Ascending aorta (tissue), 2 donors: ENCODE results near the gene QRSL1. TPM values are rescaled to one million over a fixed set of nuclear protein-coding genes. Genes with fewer than 3 reads are reported as not detected.
"Not testable (repeated sequence)": the region's sequence is repeated elsewhere in the genome, so short reads cannot be mapped to it uniquely, and the experiment has no call there.

ENCODE experiments used
- DNase-seq, 2 donors: peaks; one replicate each; pipeline ENCODE4 v3.0.0-alpha.2; 2019; ENCODE audit warnings: low spot score in 2 of 2
- H3K27ac ChIP-seq, 2 donors: fragments of 200-600 bp; sonication (generic); one replicate each; pipeline ENCODE4 v1.5.1; 2016 to 2017; ENCODE audit warnings: mild to moderate bottlenecking in 1 of 2
- H3K27me3 ChIP-seq: fragments of 200-600 bp; sonication (generic); one replicate; pipeline ENCODE4 v1.5.1; 2017
- H3K36me3 ChIP-seq, 2 donors: fragments of 200-600 bp; sonication (generic); one replicate each; pipeline ENCODE4 v1.5.1; 2016
- H3K4me1 ChIP-seq, 2 donors: fragments of 200-600 bp; sonication (generic); one replicate each; pipeline ENCODE4 v1.5.1; 2016 to 2017; ENCODE audit warnings: mild to moderate bottlenecking in 1 of 2
- H3K4me3 ChIP-seq, 2 donors: fragments of 200-600 bp; sonication (generic); one replicate each; pipeline ENCODE4 v1.5.1; 2016 to 2017; ENCODE audit warnings: mild to moderate bottlenecking in 1 of 2
- H3K9me3 ChIP-seq, 2 donors: fragments of 200-600 bp; sonication (generic); one replicate each; pipeline ENCODE4 v1.5.1; 2016
- CTCF ChIP-seq, 3 experiments: fragments of 200-600 bp in 2 of 3; fragments of 450-650 bp in 1 of 3; sonication (generic) in 2 of 3; IDR thresholded peaks; one replicate each; pipeline ENCODE4 v1.5.1; 2016 to 2019; ENCODE audit warnings: antibody characterized with exemption in 3 of 3, mild to moderate bottlenecking in 1 of 3, moderate library complexity in 1 of 3
- intact Hi-C: fragments of 100-400 bp; cut with DNase I; formaldehyde crosslinking; loops from one replicate; pipeline ENCODE4 v1.15.1; 2023
- total RNA-seq: library from RNA; depleted of rRNA; stranded (reverse); fragments of >200 nt; gene quantifications from one replicate; pipeline ENCODE4 v1.1.0, GENCODE V29; 2016

Gene QRSL1
- total RNA-seq, 1 donor from 2014 or later = 3.9 TPM

- H3K27ac ChIP-seq = no peak overlapping the region
- no peak for TF ChIP-seq CTCF (IDR thresholded peaks at IDR 0.05)
- no peaks in the 10 kb centered on the region for H3K27me3 ChIP-seq
- H3K9me3 ChIP-seq = no peaks in the 10 kb centered on the region
- intact Hi-C loops = no loop called here
- no peaks in the 10 kb centered on the region for H3K36me3 ChIP-seq
- DNase-seq = peak in 1 of 2 donors; percentile 67
- H3K4me3 ChIP-seq = no peak overlapping the region
- peaks cover 0 to 3% of the 10 kb centered on the region in 2 donors for H3K4me1 ChIP-seq
These were observed 62.9 kb downstream of the QRSL1 start for GRCh38 chr6:106692112-106692818.

- intact Hi-C loops = no loop called here
These were observed 63.4 kb downstream of the QRSL1 start for GRCh38 chr6:106692819-106693208.

GRCh38 chr6:106693418-106693817 is 64.0 kb downstream of the QRSL1 start:
- H3K36me3 ChIP-seq = no peaks in the 10 kb centered on the region
- H3K9me3 ChIP-seq = no peaks in the 10 kb centered on the region
- peaks cover 0 to 3% of the 10 kb centered on the region in 2 donors for H3K4me1 ChIP-seq
- intact Hi-C loops = no loop called here
- no peaks in the 10 kb centered on the region for H3K27me3 ChIP-seq
- no peak for TF ChIP-seq CTCF (IDR thresholded peaks at IDR 0.05)
- no peak for DNase-seq
- no peak overlapping the region for H3K27ac ChIP-seq
- H3K4me3 ChIP-seq = no peak overlapping the region

More at GRCh38 chr6:106692819-106693208, 63.4 kb downstream of the QRSL1 start:
- no peak overlapping the region for H3K4me3 ChIP-seq
- H3K4me1 ChIP-seq = peaks cover 0 to 3% of the 10 kb centered on the region in 2 donors
- no peaks in the 10 kb centered on the region for H3K36me3 ChIP-seq
- H3K9me3 ChIP-seq = no peaks in the 10 kb centered on the region
- DNase-seq = no peak
- H3K27me3 ChIP-seq = no peaks in the 10 kb centered on the region
- H3K27ac ChIP-seq = no peak overlapping the region
- no peak for TF ChIP-seq CTCF (IDR thresholded peaks at IDR 0.05)

- Histone ChIP-seq H3K9me3 (no peaks in the 10 kb centered on the region), H3K4me3 (no peak overlapping the region), H3K4me1 (peaks cover 0 to 3% of the 10 kb centered on the region in 2 donors), H3K27me3 (no peaks in the 10 kb centered on the region), H3K36me3 (no peaks in the 10 kb centered on the region), H3K27ac (no peak overlapping the region)
- no peak for DNase-seq
- intact Hi-C loops = no loop called here
- TF ChIP-seq CTCF (IDR thresholded peaks at IDR 0.05) = no peak
These were observed 65.0 kb downstream of the QRSL1 start for GRCh38 chr6:106694343-106694742.

GRCh38 chr6:106700581-106700980 is 71.2 kb downstream of the QRSL1 start:
- Histone ChIP-seq H3K27ac (no peak overlapping the region), H3K4me3 (no peak overlapping the region), H3K27me3 (no peaks in the 10 kb centered on the region), H3K4me1 (no peaks in the 10 kb centered on the region), H3K9me3 (no peaks in the 10 kb centered on the region), H3K36me3 (no peaks in the 10 kb centered on the region)
- no peak for DNase-seq
- TF ChIP-seq CTCF (IDR thresholded peaks at IDR 0.05) = no peak
- intact Hi-C loops = no loop called here

GRCh38 chr6:106701201-106701600 is 71.8 kb downstream of the QRSL1 start:
- H3K36me3 ChIP-seq, H3K4me3 ChIP-seq, DNase-seq, H3K27ac ChIP-seq, intact Hi-C loops, H3K27me3 ChIP-seq, H3K9me3 ChIP-seq, H3K4me1 ChIP-seq: not testable (repeated sequence)
